GM23248 (cell line): ENCODE measurements around the gene BCORL1.

Source experiments
- EZH2 ChIP-seq: fragments of 200-600 bp; sonication (generic); IDR thresholded peaks from 2 replicates; pipeline ENCODE4 v1.6.1; 2018; ENCODE audit warnings: antibody characterized with exemption, mild to moderate bottlenecking; ENCODE audit not compliant: insufficient read depth, poor library complexity, severe bottlenecking
- EZH2phosphoT487 ChIP-seq: fragments of 200-600 bp; sonication (generic); IDR thresholded peaks from 2 replicates; pipeline ENCODE4 v1.6.1; 2018; ENCODE audit warnings: antibody characterized with exemption, moderate library complexity, mild to moderate bottlenecking, low read depth; ENCODE audit not compliant: insufficient read depth

DNA sequence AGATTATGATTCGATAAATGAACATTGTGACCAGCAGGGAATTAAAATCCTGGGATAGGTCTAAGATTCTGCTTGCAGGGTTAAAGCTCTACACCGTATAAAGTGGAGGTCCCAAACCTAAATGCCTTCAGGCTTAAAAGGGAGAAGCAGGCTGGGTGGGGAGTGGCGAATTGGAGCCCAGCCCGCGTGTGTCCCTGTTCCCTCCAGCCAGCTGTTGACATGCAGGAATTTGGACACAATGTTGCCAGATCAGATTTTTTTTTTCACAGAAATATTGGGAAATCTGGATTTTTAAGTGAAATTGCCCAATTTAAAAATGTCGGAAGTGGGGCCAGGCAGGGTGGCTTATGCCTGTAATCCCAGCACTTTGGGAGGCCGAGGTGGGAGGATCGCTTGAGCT, 67.4 kb downstream of the BCORL1 start:
- no peak for TF ChIP-seq EZH2phosphoT487
- TF ChIP-seq EZH2, result no peak
